Peyer's patch (tissue), 4 donors: ENCODE data around the gene NEDD4L.

Experiments
- POLR2A ChIP-seq, 2 donors: fragments of 450-650 bp; IDR thresholded peaks; one replicate each; pipeline ENCODE4 v1.5.1; 2017; ENCODE audit warnings: antibody characterized with exemption in 2 of 2, mild to moderate bottlenecking in 2 of 2, moderate library complexity in 2 of 2
- TF ChIP-seq, protein P1 (sequence below), 6 experiments: fragments of 450-650 bp in 4 of 6; fragments of 200-600 bp in 2 of 6; sonication (generic) in 1 of 6; IDR thresholded peaks; one replicate each; pipeline ENCODE4 v1.5.1; 2017 to 2019; ENCODE audit warnings: antibody characterized with exemption in 6 of 6, mild to moderate bottlenecking in 3 of 6, moderate library complexity in 1 of 6

DNA sequence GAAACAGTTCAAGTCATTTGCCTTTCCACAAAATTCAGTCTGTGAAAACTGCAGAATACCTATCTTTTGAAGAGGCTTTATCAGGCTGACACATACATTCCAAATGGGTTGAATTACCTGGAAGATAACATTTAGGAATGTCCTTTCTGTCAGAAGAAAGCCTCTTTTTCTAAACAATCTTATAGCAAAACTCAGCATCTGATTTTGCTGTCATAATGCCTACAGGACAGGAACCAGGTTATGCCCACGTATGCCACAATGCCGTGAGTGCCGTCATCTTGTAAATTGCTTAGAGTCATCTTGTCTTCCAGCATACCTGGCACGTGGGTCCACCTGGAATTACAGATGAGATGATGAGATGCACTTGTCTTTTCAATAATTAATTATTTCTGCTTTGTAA is 309.6 kb downstream of the NEDD4L start:
- no peak for TF ChIP-seq POLR2A (IDR thresholded peaks at IDR 0.05)
- TF ChIP-seq, protein P1, sequence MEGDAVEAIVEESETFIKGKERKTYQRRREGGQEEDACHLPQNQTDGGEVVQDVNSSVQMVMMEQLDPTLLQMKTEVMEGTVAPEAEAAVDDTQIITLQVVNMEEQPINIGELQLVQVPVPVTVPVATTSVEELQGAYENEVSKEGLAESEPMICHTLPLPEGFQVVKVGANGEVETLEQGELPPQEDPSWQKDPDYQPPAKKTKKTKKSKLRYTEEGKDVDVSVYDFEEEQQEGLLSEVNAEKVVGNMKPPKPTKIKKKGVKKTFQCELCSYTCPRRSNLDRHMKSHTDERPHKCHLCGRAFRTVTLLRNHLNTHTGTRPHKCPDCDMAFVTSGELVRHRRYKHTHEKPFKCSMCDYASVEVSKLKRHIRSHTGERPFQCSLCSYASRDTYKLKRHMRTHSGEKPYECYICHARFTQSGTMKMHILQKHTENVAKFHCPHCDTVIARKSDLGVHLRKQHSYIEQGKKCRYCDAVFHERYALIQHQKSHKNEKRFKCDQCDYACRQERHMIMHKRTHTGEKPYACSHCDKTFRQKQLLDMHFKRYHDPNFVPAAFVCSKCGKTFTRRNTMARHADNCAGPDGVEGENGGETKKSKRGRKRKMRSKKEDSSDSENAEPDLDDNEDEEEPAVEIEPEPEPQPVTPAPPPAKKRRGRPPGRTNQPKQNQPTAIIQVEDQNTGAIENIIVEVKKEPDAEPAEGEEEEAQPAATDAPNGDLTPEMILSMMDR (IDR thresholded peaks at IDR 0.05): no peak
